H9 (cell line): Measurements from ENCODE around the gene PPRC1. TPM values are rescaled to one million over a fixed set of nuclear protein-coding genes. Genes with fewer than 3 reads are reported as not detected.

ENCODE experiments used
- DNase-seq: peaks from one replicate; pipeline ENCODE4 v3.0.0-alpha.2; 2017
- H2AFZ ChIP-seq: one replicate; pipeline ENCODE4 v1.6.1; 2013; ENCODE audit warnings: mild to moderate bottlenecking, low read length, control low read depth, moderate library complexity
- H2AK5ac ChIP-seq: 2 replicates; pipeline ENCODE4 v1.6.1; 2013; ENCODE audit warnings: low read length, control low read depth, mixed read lengths; ENCODE audit not compliant: insufficient read length
- H2BK120ac ChIP-seq: one replicate; pipeline ENCODE4 v1.6.1; 2013; ENCODE audit warnings: low read depth, mild to moderate bottlenecking, low read length, control low read depth, inconsistent platforms; ENCODE audit not compliant: poor library complexity, severe bottlenecking
- H2BK12ac ChIP-seq: 2 replicates; pipeline ENCODE4 v1.6.1; 2013; ENCODE audit warnings: low read length, control low read depth, mixed read lengths, low read depth; ENCODE audit not compliant: insufficient read length
- H2BK15ac ChIP-seq: 2 replicates; pipeline ENCODE4 v1.6.1; 2013; ENCODE audit warnings: low read depth, low read length, control low read depth
- H2BK20ac ChIP-seq: one replicate; pipeline ENCODE4 v1.6.1; 2013; ENCODE audit warnings: low read depth, mild to moderate bottlenecking, low read length, control low read depth, inconsistent platforms; ENCODE audit not compliant: poor library complexity, severe bottlenecking
- H2BK5ac ChIP-seq: 2 replicates; pipeline ENCODE4 v1.6.1; 2013; ENCODE audit warnings: low read length, control low read depth, mixed read lengths; ENCODE audit not compliant: insufficient read length
- H3K14ac ChIP-seq: 2 replicates; pipeline ENCODE4 v1.6.1; 2013; ENCODE audit warnings: low read length, control low read depth; ENCODE audit not compliant: insufficient read depth
- H3K18ac ChIP-seq: 2 replicates; pipeline ENCODE4 v1.6.1; 2013; ENCODE audit warnings: low read depth, mild to moderate bottlenecking, mixed read lengths, low read length, control low read depth; ENCODE audit not compliant: insufficient read length
- H3K23ac ChIP-seq: 2 replicates; pipeline ENCODE4 v1.6.1; 2013; ENCODE audit warnings: low read length, control low read depth, mixed read lengths, low read depth; ENCODE audit not compliant: insufficient read length
- H3K23me2 ChIP-seq: 2 replicates; pipeline ENCODE4 v1.6.1; 2013; ENCODE audit warnings: low read depth, mild to moderate bottlenecking, mixed read lengths, low read length, control low read depth; ENCODE audit not compliant: insufficient read length, poor library complexity, severe bottlenecking
- H3K27ac ChIP-seq: 2 replicates; pipeline ENCODE4 v1.5.1; 2013; ENCODE audit warnings: low read length, control low read depth, mixed read lengths, low read depth; ENCODE audit not compliant: insufficient read length
- H3K27me3 ChIP-seq: 2 replicates; pipeline ENCODE4 v1.6.1; 2013; ENCODE audit warnings: low read length, control low read depth, inconsistent platforms; ENCODE audit not compliant: insufficient read depth
- H3K4ac ChIP-seq: 2 replicates; pipeline ENCODE4 v1.6.1; 2013; ENCODE audit warnings: low read depth, mild to moderate bottlenecking, control low read depth, inconsistent platforms, low read length, moderate library complexity
- H3K4me1 ChIP-seq: 2 replicates; pipeline ENCODE4 v1.6.1; 2013; ENCODE audit warnings: low read length, control low read depth, inconsistent platforms; ENCODE audit not compliant: insufficient read depth
- H3K4me2 ChIP-seq: 2 replicates; pipeline ENCODE4 v1.6.1; 2013; ENCODE audit warnings: low read length, control low read depth, mixed read lengths; ENCODE audit not compliant: insufficient read length, insufficient read depth
- H3K56ac ChIP-seq: 2 replicates; pipeline ENCODE4 v1.6.1; 2013; ENCODE audit warnings: low read depth, mild to moderate bottlenecking, mixed read lengths, low read length, control low read depth; ENCODE audit not compliant: insufficient read length
- H3K79me1 ChIP-seq: 2 replicates; pipeline ENCODE4 v1.6.1; 2013; ENCODE audit warnings: low read depth, mild to moderate bottlenecking, moderate library complexity, low read length, control low read depth, inconsistent platforms; ENCODE audit not compliant: insufficient read depth, poor library complexity, severe bottlenecking
- H3K79me2 ChIP-seq: 2 replicates; pipeline ENCODE4 v1.6.1; 2013; ENCODE audit warnings: low read length, control low read depth, inconsistent platforms; ENCODE audit not compliant: insufficient read depth
- H3K9ac ChIP-seq: 2 replicates; pipeline ENCODE4 v1.6.1; 2013; ENCODE audit warnings: low read length, control low read depth, mixed read lengths; ENCODE audit not compliant: insufficient read length; ENCODE audit errors: extremely low read depth
- H3K9me3 ChIP-seq: one replicate; pipeline ENCODE4 v1.6.1; 2013; ENCODE audit warnings: low read depth, low read length, inconsistent platforms; ENCODE audit not compliant: control insufficient read depth
- H3T11ph ChIP-seq: one replicate; pipeline ENCODE4 v1.6.1; 2013; ENCODE audit warnings: mild to moderate bottlenecking, low read length, control low read depth, inconsistent platforms
- H4K20me1 ChIP-seq: one replicate; pipeline ENCODE4 v1.6.1; 2013; ENCODE audit not compliant: control insufficient read depth, insufficient read length, insufficient read depth
- H4K5ac ChIP-seq: 2 replicates; pipeline ENCODE4 v1.6.1; 2013; ENCODE audit warnings: low read depth, mild to moderate bottlenecking, mixed read lengths, low read length, control low read depth; ENCODE audit not compliant: insufficient read length
- H4K8ac ChIP-seq: replicated peaks from 2 replicates; pipeline ENCODE4 v1.6.1; 2013; ENCODE audit warnings: low read length, control low read depth, mixed read lengths, low read depth; ENCODE audit not compliant: insufficient read length
- H4K91ac ChIP-seq: 2 replicates; pipeline ENCODE4 v1.6.1; 2013; ENCODE audit warnings: low read depth, mild to moderate bottlenecking, moderate library complexity, mixed read lengths, low read length, control low read depth; ENCODE audit not compliant: insufficient read length
- H3K27ac Mint-ChIP-seq, 3 experiments: 2 replicates in 2 of 3; 3 replicates in 1 of 3; pipeline ENCODE4 v1.8.0; 2020 to 2021; ENCODE audit warnings: mixed read lengths in 3 of 3, mild to moderate bottlenecking in 1 of 3, moderate library complexity in 1 of 3
- H3K27me3 Mint-ChIP-seq: 2 replicates; pipeline ENCODE4 v1.8.0; 2021; ENCODE audit warnings: low read depth, mild to moderate bottlenecking, moderate library complexity, mixed read lengths
- H3K36me3 Mint-ChIP-seq, 3 experiments: 2 replicates in 2 of 3; 3 replicates in 1 of 3; pipeline ENCODE4 v1.8.0; 2020 to 2021; ENCODE audit warnings: low read depth in 3 of 3, mixed read lengths in 3 of 3; ENCODE audit not compliant: insufficient read depth in 1 of 3
- H3K4me1 Mint-ChIP-seq, 2 experiments: 2 replicates each; pipeline ENCODE4 v1.8.0; 2020; ENCODE audit warnings: mixed read lengths in 2 of 2
- H3K4me3 Mint-ChIP-seq, 2 experiments: 2 replicates in 1 of 2; 3 replicates in 1 of 2; pipeline ENCODE4 v1.8.0; 2020 to 2021; ENCODE audit warnings: mild to moderate bottlenecking in 2 of 2, mixed read lengths in 2 of 2, moderate library complexity in 1 of 2
- H3K9me3 Mint-ChIP-seq, 2 experiments: 2 replicates in 1 of 2; 3 replicates in 1 of 2; pipeline ENCODE4 v1.8.0; 2020; ENCODE audit warnings: mild to moderate bottlenecking in 2 of 2, mixed read lengths in 2 of 2, moderate library complexity in 1 of 2
- whole genome bisulfite sequencing: extraction: QIAGEN DNeasy Blood & Tissue Kit; methylation state at CpG from one replicate; pipeline ENCODE4 v1.1.7; 2013; ENCODE audit warnings: missing lambda C conversion rate, low lambda C conversion rate, mixed read lengths; ENCODE audit not compliant: insufficient read length; ENCODE audit errors: extremely low coverage; 5-methylcytosine and 5-hydroxymethylcytosine counted together
- total RNA-seq: library from RNA; stranded (reverse); gene quantifications from 2 replicates; pipeline ENCODE4 v1.2.1, GENCODE V29; 2021
- TF ChIP-seq, protein P1 (sequence below): fragments of 200-600 bp; sonication (generic); conservative IDR thresholded peaks from 3 replicates; pipeline ENCODE4 v1.8.0; 2021; ENCODE audit warnings: antibody characterized with exemption, mild to moderate bottlenecking

Gene PPRC1
- total RNA-seq, 1 experiment from 2014 or later = 121 TPM

DNA sequence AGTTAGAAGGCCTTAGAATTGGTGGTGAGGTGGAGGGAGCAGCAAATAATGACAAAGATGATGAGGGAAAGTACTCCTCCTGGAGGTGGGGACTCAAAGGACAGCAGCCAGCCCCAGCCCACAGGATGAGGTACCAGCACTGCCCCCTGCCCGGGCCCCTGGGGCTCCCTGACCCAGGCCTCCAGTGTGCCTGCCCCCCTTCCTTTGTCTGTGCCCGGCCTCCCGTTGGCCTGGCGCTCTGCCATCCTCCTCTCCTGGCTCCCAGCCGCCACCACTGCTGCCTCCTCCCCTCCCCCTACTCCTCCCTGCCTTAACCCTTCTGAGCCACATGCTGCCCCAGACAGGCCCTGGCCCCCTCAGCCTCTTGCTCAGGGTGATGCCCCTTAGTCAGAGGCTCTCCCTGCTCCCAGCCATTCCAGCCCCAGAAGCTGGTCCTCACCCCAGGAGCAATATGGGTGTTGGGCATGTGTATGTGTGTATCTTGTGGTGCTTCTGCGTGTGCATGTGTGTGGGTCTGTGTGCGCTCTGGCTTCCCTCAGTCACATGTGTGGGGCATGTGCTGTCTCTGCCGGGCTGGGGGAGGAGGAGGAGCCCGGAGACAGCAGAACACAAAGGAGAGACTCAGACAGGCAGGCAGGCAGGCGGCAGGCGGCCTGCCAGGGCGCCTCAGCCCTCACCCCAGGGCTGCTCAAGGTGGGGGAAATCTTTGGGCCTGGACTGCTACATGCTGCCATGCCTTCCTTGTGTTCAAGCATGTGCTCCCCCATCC is 15.3 kb upstream of the PPRC1 start:
- H3K27ac Mint-ChIP-seq = peak overlapping the region; percentile 85 to 96 (median 95)
- Histone ChIP-seq H3K27ac (no peak overlapping the region), H2BK5ac (no peak overlapping the region), H3K23ac (no peak overlapping the region), H3K14ac (peak overlapping the region; percentile 77), H2BK20ac (no peak overlapping the region), H2AK5ac (no peak overlapping the region), H3K23me2 (peaks cover 31% of the 10 kb centered on the region), H3K4ac (no peak overlapping the region), H2BK120ac (no peak overlapping the region), H3K56ac (no peak overlapping the region), H3K9ac (peak overlapping the region; percentile 15), H3K27me3 (no peaks in the 10 kb centered on the region), H3K4me1 (peaks cover 24% of the 10 kb centered on the region), H4K20me1 (peaks cover 3% of the 10 kb centered on the region), H4K91ac (no peak overlapping the region), H3K9me3 (no peaks in the 10 kb centered on the region), H2AFZ (no peak overlapping the region), H3T11ph (no peak overlapping the region), H2BK15ac (no peak overlapping the region), H3K4me2 (peak overlapping the region; percentile 72), H4K5ac (no peak overlapping the region), H2BK12ac (no peak overlapping the region), H3K79me2 (peaks cover 31% of the 10 kb centered on the region; the same call in 1 of the 2 replicates), H3K79me1 (peaks cover 8% of the 10 kb centered on the region), H4K8ac (no peak overlapping the region), H3K18ac (peak overlapping the region; percentile 59)
- no peaks in the 10 kb centered on the region; a peak in 3 of 7 replicates for H3K36me3 Mint-ChIP-seq
- TF ChIP-seq, protein P1, sequence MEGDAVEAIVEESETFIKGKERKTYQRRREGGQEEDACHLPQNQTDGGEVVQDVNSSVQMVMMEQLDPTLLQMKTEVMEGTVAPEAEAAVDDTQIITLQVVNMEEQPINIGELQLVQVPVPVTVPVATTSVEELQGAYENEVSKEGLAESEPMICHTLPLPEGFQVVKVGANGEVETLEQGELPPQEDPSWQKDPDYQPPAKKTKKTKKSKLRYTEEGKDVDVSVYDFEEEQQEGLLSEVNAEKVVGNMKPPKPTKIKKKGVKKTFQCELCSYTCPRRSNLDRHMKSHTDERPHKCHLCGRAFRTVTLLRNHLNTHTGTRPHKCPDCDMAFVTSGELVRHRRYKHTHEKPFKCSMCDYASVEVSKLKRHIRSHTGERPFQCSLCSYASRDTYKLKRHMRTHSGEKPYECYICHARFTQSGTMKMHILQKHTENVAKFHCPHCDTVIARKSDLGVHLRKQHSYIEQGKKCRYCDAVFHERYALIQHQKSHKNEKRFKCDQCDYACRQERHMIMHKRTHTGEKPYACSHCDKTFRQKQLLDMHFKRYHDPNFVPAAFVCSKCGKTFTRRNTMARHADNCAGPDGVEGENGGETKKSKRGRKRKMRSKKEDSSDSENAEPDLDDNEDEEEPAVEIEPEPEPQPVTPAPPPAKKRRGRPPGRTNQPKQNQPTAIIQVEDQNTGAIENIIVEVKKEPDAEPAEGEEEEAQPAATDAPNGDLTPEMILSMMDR = peak; percentile 49; the same call in 2 of the 3 replicates
- peak; percentile 77 for DNase-seq
- H3K4me1 Mint-ChIP-seq = peaks cover 71 to 73% of the 10 kb centered on the region in 2 experiments
- no CpG with 5 or more reads among the region's 12 CpGs for WGBS
- H3K27me3 Mint-ChIP-seq = no peaks in the 10 kb centered on the region
- H3K9me3 Mint-ChIP-seq = no peaks in the 10 kb centered on the region
- H3K4me3 Mint-ChIP-seq = peak overlapping the region; percentile 82 to 93
